BE2C (cell line): Measurements from ENCODE around the gene PCBP1.

Experiments used
- DNase-seq: peaks from one replicate; pipeline ENCODE4 v3.0.0-alpha.2; 2020
- H3K27me3 ChIP-seq: fragments of 250-450 bp; sonication (Bioruptor Pico); 2 replicates; pipeline ENCODE4 v1.5.1; 2020; ENCODE audit warnings: mild to moderate bottlenecking
- H3K36me3 ChIP-seq: fragments of 250-450 bp; sonication (Bioruptor Pico); 2 replicates; pipeline ENCODE4 v1.5.1; 2020; ENCODE audit warnings: mild to moderate bottlenecking
- H3K4me1 ChIP-seq: fragments of 250-450 bp; sonication (Bioruptor Pico); 2 replicates; pipeline ENCODE4 v1.5.1; 2020
- H3K4me3 ChIP-seq: 2 replicates; pipeline ENCODE4 v1.5.1; 2011; ENCODE audit warnings: low read depth, low read length
- H3K9me3 ChIP-seq: fragments of 250-450 bp; sonication (Bioruptor Pico); 2 replicates; pipeline ENCODE4 v1.5.1; 2020
- TF ChIP-seq, protein P1 (sequence below): IDR thresholded peaks from 2 replicates; pipeline ENCODE4 v1.5.1; 2012; ENCODE audit warnings: mild to moderate bottlenecking, low read depth, low read length

Gene PCBP1

DNA sequence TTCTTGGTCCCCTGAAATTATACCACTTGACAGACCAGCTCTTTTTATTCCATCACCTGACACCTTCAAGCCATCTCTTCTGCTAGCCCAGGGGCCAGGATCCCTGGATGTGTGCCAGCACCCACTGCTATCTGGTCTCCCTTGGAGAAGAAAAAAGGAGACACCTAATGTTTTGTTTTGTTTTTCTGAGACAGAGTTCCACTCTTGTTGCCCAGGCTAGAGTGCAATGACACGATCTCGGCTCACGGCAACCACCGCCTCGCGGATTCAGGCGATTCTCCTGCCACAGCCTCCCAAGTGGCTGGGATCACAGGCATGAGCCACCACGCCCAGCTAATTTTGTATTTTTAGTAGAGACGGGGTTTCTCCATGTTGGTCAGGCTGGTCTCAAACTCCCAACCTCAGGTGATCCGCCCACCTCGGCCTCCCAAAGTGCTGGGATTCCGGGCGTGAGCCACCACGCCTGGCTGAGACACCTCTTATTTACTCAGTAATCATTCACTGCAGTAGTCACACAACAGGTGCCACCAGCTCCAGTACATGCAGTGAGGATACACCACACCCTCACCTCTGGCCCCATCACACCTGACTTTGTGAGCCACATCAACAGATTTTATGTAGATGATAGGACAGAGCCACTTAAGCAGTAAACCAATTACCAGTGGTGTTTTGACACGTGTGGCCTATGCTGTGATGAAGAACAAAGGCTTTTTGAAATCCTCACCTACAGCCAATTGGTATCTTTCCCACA lies 42.8 kb upstream of the PCBP1 start:
- peak; percentile 15 for DNase-seq
- H3K9me3 ChIP-seq, result no peaks in the 10 kb centered on the region
- no peaks in the 10 kb centered on the region for H3K27me3 ChIP-seq
- no peaks in the 10 kb centered on the region for H3K36me3 ChIP-seq
- H3K4me3 ChIP-seq, result no peak overlapping the region
- TF ChIP-seq, protein P1, sequence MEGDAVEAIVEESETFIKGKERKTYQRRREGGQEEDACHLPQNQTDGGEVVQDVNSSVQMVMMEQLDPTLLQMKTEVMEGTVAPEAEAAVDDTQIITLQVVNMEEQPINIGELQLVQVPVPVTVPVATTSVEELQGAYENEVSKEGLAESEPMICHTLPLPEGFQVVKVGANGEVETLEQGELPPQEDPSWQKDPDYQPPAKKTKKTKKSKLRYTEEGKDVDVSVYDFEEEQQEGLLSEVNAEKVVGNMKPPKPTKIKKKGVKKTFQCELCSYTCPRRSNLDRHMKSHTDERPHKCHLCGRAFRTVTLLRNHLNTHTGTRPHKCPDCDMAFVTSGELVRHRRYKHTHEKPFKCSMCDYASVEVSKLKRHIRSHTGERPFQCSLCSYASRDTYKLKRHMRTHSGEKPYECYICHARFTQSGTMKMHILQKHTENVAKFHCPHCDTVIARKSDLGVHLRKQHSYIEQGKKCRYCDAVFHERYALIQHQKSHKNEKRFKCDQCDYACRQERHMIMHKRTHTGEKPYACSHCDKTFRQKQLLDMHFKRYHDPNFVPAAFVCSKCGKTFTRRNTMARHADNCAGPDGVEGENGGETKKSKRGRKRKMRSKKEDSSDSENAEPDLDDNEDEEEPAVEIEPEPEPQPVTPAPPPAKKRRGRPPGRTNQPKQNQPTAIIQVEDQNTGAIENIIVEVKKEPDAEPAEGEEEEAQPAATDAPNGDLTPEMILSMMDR, result no peak
- H3K4me1 ChIP-seq, result no peaks in the 10 kb centered on the region

DNA sequence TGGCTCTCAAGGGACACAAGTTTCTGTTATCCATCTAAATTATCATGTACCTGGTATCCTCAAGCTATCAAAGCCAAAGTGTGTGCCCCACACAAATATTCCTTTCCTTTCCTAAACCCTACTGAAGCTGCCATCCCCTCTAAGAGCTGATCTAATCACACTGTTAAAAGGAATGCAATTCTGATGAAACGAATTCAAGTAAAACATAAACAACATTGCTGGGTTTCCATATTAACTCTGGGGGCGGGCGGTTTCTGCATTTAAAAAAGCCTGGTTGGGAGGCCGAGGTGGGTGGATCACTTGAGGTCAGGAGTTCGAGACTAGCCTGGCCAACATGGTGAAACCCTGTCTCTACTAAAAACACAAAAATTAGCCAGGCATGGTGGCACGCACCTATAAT lies 41.9 kb upstream of the PCBP1 start:
- Histone ChIP-seq H3K36me3 (no peaks in the 10 kb centered on the region), H3K4me3 (no peak overlapping the region), H3K4me1 (no peaks in the 10 kb centered on the region), H3K27me3 (no peaks in the 10 kb centered on the region), H3K9me3 (no peaks in the 10 kb centered on the region)
- DNase-seq, result no peak
- TF ChIP-seq, protein P1, result no peak

DNA sequence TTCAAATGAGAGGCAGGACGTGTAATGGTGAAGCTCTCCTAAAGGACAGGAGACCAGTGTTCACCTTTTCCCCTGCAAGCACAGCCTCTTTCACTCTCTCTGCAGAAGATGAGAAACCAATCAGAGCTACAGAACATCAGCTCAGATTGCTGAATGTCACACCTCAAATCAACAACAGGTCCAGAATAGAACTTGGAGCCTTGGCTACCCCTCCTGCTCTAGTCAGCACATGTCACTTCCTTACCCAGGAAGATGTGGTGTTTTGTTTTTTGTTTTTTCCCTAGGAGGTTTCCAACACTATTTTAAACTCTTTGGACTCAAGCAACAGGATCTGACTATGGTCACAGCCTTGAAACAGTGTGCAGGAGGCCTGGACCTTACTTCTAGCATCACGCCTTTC lies 41.3 kb upstream of the PCBP1 start:
- TF ChIP-seq, protein P1, result no peak
- DNase-seq, result no peak
- Histone ChIP-seq H3K4me3 (no peak overlapping the region), H3K27me3 (no peaks in the 10 kb centered on the region), H3K36me3 (no peaks in the 10 kb centered on the region), H3K4me1 (no peaks in the 10 kb centered on the region), H3K9me3 (no peaks in the 10 kb centered on the region)

DNA sequence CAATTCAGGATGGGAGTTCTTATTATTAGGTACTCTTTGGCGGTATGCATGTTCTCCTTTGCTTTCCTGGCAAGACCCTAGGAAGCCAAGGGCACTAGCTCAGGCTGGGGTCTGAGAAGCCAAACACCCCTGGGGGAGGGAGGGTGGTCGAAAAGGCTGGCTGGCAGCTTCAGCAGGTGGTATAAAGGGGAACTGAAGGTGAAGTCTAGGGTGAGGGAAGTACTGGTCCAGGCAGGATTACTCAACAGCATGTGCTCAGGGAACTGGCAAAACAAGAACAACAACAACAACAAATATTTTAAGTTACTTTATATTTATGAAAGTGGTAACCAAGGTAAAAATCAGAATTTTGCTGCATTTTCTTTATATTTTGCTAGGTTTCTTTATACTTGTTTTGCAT lies 40.7 kb upstream of the PCBP1 start:
- H3K27me3 ChIP-seq, result no peaks in the 10 kb centered on the region
- no peaks in the 10 kb centered on the region for H3K36me3 ChIP-seq
- TF ChIP-seq, protein P1, result no peak
- H3K9me3 ChIP-seq, result no peaks in the 10 kb centered on the region
- H3K4me1 ChIP-seq, result no peaks in the 10 kb centered on the region
- no peak for DNase-seq
- no peak overlapping the region for H3K4me3 ChIP-seq

DNA sequence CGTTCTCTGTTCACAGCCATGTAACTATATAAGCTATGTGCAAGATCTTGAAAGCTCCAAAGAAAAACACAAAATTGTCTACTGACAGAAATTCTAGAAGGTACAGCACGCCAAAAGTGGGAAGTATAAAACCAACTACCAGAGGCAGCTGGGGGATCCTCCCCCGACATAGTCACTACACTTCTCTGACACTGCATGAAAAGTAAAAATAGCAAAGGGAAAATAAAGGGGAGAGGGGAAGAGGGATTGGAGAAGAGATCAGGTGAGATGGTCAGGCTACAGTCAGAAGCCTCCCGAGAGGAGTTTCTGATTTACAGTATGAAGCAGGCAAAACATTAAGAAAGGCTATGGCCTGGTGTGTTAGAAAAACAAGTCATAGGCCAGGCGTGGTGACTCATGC lies 39.8 kb upstream of the PCBP1 start:
- Histone ChIP-seq H3K36me3 (no peaks in the 10 kb centered on the region), H3K9me3 (no peaks in the 10 kb centered on the region), H3K4me3 (no peak overlapping the region), H3K4me1 (no peaks in the 10 kb centered on the region), H3K27me3 (no peaks in the 10 kb centered on the region)
- TF ChIP-seq, protein P1, result no peak
- DNase-seq, result no peak

DNA sequence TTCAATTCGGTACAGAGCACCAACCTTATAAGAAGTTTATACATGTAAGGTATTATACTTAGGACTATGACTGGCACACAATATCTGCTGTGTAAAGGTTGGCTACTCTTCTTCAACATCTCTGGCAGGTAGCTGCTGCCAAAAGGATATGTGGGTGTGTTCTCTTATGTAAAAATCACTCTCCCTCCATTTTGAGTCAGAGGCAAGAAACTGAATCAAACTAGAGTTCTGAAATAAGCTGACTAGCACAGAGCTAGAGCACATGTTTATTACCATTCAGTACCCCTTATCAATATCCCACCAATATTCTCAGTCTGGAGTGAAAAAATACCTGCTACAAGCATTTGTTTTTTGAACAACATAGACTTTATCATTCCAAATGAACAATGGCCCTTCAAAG lies 38.0 kb upstream of the PCBP1 start:
- H3K9me3 ChIP-seq, result no peaks in the 10 kb centered on the region
- no peaks in the 10 kb centered on the region for H3K27me3 ChIP-seq
- no peak for DNase-seq
- no peaks in the 10 kb centered on the region for H3K36me3 ChIP-seq
- H3K4me1 ChIP-seq, result no peaks in the 10 kb centered on the region
- TF ChIP-seq, protein P1, result no peak
- no peak overlapping the region for H3K4me3 ChIP-seq
